Liver (tissue), 9 donors: ENCODE measurements around the gene ATAD1. TPM values are rescaled to one million over a fixed set of nuclear protein-coding genes. Genes with fewer than 3 reads are reported as not detected.

ENCODE experiments used
- DNase-seq: peaks from one replicate; pipeline ENCODE4 v3.0.0-alpha.2; 2017; ENCODE audit warnings: low spot score
- H3K27ac ChIP-seq, 2 donors: one replicate each; pipeline ENCODE4 v1.7.0; 2013; ENCODE audit warnings: inconsistent platforms in 2 of 2, low read length in 2 of 2, control low read depth in 1 of 2, low read depth in 1 of 2, mild to moderate bottlenecking in 1 of 2
- H3K27me3 ChIP-seq, 4 donors: one replicate each; pipeline versions ENCODE4 v1.6.1 to v1.7.0; 2013; ENCODE audit warnings: low read length in 3 of 4, inconsistent platforms in 1 of 4, mild to moderate bottlenecking in 1 of 4, moderate library complexity in 1 of 4; ENCODE audit not compliant: control insufficient read depth in 4 of 4, insufficient read depth in 4 of 4
- H3K36me3 ChIP-seq, 4 donors: one replicate each; pipeline versions ENCODE4 v1.6.1 to v1.7.0; 2013; ENCODE audit warnings: low read length in 3 of 4, mild to moderate bottlenecking in 3 of 4, low read depth in 1 of 4, moderate library complexity in 1 of 4; ENCODE audit not compliant: control insufficient read depth in 4 of 4, insufficient read depth in 3 of 4
- H3K4me1 ChIP-seq, 4 donors: one replicate each; pipeline versions ENCODE4 v1.6.1 to v1.7.0; 2013; ENCODE audit warnings: low read length in 3 of 4, mild to moderate bottlenecking in 3 of 4, moderate library complexity in 1 of 4; ENCODE audit not compliant: control insufficient read depth in 4 of 4, insufficient read depth in 4 of 4
- H3K4me3 ChIP-seq, 3 donors: one replicate each; pipeline versions ENCODE4 v1.6.1 to v1.7.0; 2013; ENCODE audit warnings: low read length in 3 of 3, control low read depth in 1 of 3, low read depth in 1 of 3, mild to moderate bottlenecking in 1 of 3
- H3K9ac ChIP-seq, 2 donors: one replicate each; pipeline ENCODE4 v1.7.0; 2013; ENCODE audit warnings: low read length in 2 of 2, mild to moderate bottlenecking in 2 of 2, moderate library complexity in 2 of 2, control low read depth in 1 of 2, low read depth in 1 of 2
- H3K9me3 ChIP-seq, 4 donors: one replicate each; pipeline versions ENCODE4 v1.6.1 to v1.7.0; 2013; ENCODE audit warnings: low read length in 3 of 4; ENCODE audit not compliant: control insufficient read depth in 4 of 4
- EGR1 ChIP-seq, 2 donors: IDR thresholded peaks; 2 replicates each; pipeline ENCODE4 v1.6.1; 2016 to 2018; ENCODE audit warnings: antibody characterized with exemption in 2 of 2, low read depth in 2 of 2
- FOXA1 ChIP-seq: IDR thresholded peaks from 2 replicates; pipeline ENCODE4 v1.6.1; 2016; ENCODE audit warnings: antibody characterized with exemption
- FOXA2 ChIP-seq: IDR thresholded peaks from 2 replicates; pipeline ENCODE4 v1.6.1; 2016; ENCODE audit warnings: antibody characterized with exemption
- GABPA ChIP-seq, 2 donors: IDR thresholded peaks in 1 of 2; conservative IDR thresholded peaks in 1 of 2; 2 replicates each; pipeline ENCODE4 v1.6.1; 2016; ENCODE audit warnings: antibody characterized with exemption in 2 of 2, mild to moderate bottlenecking in 1 of 2, moderate library complexity in 1 of 2
- HNF4A ChIP-seq, 2 donors: conservative IDR thresholded peaks; 2 replicates each; pipeline ENCODE4 v1.6.1; 2016; ENCODE audit warnings: antibody characterized with exemption in 2 of 2, mild to moderate bottlenecking in 2 of 2
- HNF4G ChIP-seq: IDR thresholded peaks from 2 replicates; pipeline ENCODE4 v1.6.1; 2016; ENCODE audit warnings: antibody characterized with exemption
- JUND ChIP-seq, 2 donors: IDR thresholded peaks; 2 replicates each; pipeline ENCODE4 v1.6.1; 2016; ENCODE audit warnings: antibody characterized with exemption in 2 of 2
- NR2F2 ChIP-seq: IDR thresholded peaks from 2 replicates; pipeline ENCODE4 v1.6.1; 2016; ENCODE audit warnings: antibody characterized with exemption
- RAD21 ChIP-seq, 2 donors: IDR thresholded peaks; 2 replicates each; pipeline ENCODE4 v1.6.1; 2016; ENCODE audit warnings: antibody characterized with exemption in 2 of 2, mild to moderate bottlenecking in 2 of 2
- RXRA ChIP-seq, 2 donors: IDR thresholded peaks; 2 replicates each; pipeline ENCODE4 v1.6.1; 2017 to 2018; ENCODE audit warnings: antibody characterized with exemption in 2 of 2, mild to moderate bottlenecking in 1 of 2
- TAF1 ChIP-seq: conservative IDR thresholded peaks from 2 replicates; pipeline ENCODE4 v1.6.1; 2016; ENCODE audit warnings: antibody characterized with exemption, mild to moderate bottlenecking
- YY1 ChIP-seq: IDR thresholded peaks from 2 replicates; pipeline ENCODE4 v1.6.1; 2016; ENCODE audit warnings: antibody characterized with exemption, mild to moderate bottlenecking
- WGBS: extraction: QIAGEN DNeasy Blood & Tissue Kit; methylation state at CpG from one replicate; pipeline ENCODE4 v1.1.7; 2013; 5-methylcytosine and 5-hydroxymethylcytosine counted together
- polyA plus RNA-seq, 2 donors: library from polyadenylated mRNA; stranded (reverse) in 1 of 2; unstranded in 1 of 2; fragments of 200-250 nt in 1 of 2; fragments of >200 nt in 1 of 2; fragmentation: Nextera tagmentation in 1 of 2; extraction: Ambion mirVana in 1 of 2; gene quantifications; one replicate each; pipeline versions ENCODE4 v1.2.1 to v1.2.3, GENCODE V29; 2013 to 2015
- total RNA-seq, 2 donors: library from RNA; depleted of rRNA; stranded (reverse); fragments of >200 nt; gene quantifications; one replicate each; pipeline ENCODE4 v1.2.3, GENCODE V29; 2014
- TF ChIP-seq, protein P1 (sequence below): IDR thresholded peaks from 2 replicates; pipeline ENCODE4 v1.6.1; 2016; ENCODE audit warnings: antibody characterized with exemption
- TF ChIP-seq, protein P2 (sequence below): IDR thresholded peaks from 2 replicates; pipeline ENCODE4 v1.6.1; 2016; ENCODE audit warnings: antibody characterized with exemption
- TF ChIP-seq, protein P3 (sequence below): fragments of 150-350 bp; IDR thresholded peaks from 2 replicates; pipeline ENCODE4 v1.5.1; 2017; ENCODE audit warnings: improper control_type of control experiment, low read depth, low read length; ENCODE audit not compliant: missing input control
- TF ChIP-seq, protein P4 (sequence below): IDR thresholded peaks from 2 replicates; pipeline ENCODE4 v1.6.1; 2016; ENCODE audit warnings: antibody characterized with exemption
- donor health status: healthy.
- donor health status: healthy.
- donor health status: healthy.
- donor health status: healthy.
- donor health status: healthy.

ATAD1 gene
- total and polyA plus RNA-seq, 4 donors: 12.6 to 33.4 (median 13.1) TPM

DNA sequence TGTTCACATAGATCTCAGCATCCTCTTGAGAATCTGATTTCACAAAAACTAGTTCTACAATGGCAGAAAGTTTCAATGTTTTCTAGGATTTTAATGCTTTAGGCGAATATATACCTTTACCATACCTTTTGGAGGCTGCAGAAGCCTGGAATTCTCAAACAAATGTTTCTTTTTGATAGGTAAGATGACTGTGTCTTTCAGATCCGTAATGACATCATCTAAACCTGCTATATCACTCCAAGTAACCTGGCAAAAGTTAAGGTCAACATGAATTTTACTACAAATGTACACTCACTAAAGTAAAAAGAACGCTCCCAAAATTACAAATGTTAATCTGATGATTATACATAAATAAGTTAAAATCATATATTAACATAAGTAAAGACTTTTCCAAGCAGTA lies 27.8 kb downstream of the ATAD1 start:
- H3K4me1 ChIP-seq: peaks cover 0 to 4% (median 1%) of the 10 kb centered on the region in 4 donors
- TF ChIP-seq, protein P1, sequence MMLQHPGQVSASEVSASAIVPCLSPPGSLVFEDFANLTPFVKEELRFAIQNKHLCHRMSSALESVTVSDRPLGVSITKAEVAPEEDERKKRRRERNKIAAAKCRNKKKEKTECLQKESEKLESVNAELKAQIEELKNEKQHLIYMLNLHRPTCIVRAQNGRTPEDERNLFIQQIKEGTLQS: no peak
- no peak for TF ChIP-seq NR2F2
- no peak for TF ChIP-seq FOXA1
- no peak for TF ChIP-seq TAF1
- TF ChIP-seq, protein P2, sequence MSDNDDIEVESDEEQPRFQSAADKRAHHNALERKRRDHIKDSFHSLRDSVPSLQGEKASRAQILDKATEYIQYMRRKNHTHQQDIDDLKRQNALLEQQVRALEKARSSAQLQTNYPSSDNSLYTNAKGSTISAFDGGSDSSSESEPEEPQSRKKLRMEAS: no peak
- no peak for TF ChIP-seq HNF4A (conservative IDR thresholded peaks at IDR 0.05)
- no peak for TF ChIP-seq YY1
- TF ChIP-seq JUND (IDR thresholded peaks at IDR 0.05): no peak
- TF ChIP-seq RXRA (IDR thresholded peaks at IDR 0.05): no peak
- TF ChIP-seq, protein P3, sequence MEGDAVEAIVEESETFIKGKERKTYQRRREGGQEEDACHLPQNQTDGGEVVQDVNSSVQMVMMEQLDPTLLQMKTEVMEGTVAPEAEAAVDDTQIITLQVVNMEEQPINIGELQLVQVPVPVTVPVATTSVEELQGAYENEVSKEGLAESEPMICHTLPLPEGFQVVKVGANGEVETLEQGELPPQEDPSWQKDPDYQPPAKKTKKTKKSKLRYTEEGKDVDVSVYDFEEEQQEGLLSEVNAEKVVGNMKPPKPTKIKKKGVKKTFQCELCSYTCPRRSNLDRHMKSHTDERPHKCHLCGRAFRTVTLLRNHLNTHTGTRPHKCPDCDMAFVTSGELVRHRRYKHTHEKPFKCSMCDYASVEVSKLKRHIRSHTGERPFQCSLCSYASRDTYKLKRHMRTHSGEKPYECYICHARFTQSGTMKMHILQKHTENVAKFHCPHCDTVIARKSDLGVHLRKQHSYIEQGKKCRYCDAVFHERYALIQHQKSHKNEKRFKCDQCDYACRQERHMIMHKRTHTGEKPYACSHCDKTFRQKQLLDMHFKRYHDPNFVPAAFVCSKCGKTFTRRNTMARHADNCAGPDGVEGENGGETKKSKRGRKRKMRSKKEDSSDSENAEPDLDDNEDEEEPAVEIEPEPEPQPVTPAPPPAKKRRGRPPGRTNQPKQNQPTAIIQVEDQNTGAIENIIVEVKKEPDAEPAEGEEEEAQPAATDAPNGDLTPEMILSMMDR: no peak
- H3K9me3 ChIP-seq: no peaks in the 10 kb centered on the region
- H3K27ac ChIP-seq: no peak overlapping the region
- H3K4me3 ChIP-seq: no peak overlapping the region
- no peak overlapping the region for H3K9ac ChIP-seq
- peaks cover 0 to 8% (median 4%) of the 10 kb centered on the region in 4 donors for H3K36me3 ChIP-seq
- DNase-seq: no peak
- 97% methylated on average over 3 of the region's 3 CpGs for WGBS
- H3K27me3 ChIP-seq: no peaks in the 10 kb centered on the region

DNA sequence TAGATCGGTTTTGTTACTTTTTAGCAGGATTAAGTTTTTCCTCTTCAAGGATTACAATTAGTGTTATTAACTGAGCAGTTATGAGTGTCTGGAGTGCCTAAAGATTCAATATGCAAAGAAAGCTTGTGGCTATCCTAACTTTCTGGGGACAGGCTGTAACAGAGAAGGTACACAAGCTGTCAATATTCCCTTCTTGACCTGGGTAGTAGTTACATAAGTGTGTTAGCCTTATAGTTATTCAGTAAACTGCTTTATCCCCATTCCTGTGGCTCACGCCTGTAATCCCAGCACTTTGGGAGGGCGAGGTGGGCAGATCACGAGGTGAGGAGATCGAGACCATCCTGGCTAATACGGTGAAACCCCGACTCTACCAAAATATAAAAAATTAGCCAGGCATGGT lies 31.6 kb downstream of the ATAD1 start:
- Histone ChIP-seq H3K27me3 (no peaks in the 10 kb centered on the region), H3K4me3 (no peak overlapping the region), H3K9ac (no peak overlapping the region), H3K36me3 (peaks cover 0 to 6% (median 3%) of the 10 kb centered on the region in 4 donors), H3K4me1 (peaks cover 0 to 4% (median 1%) of the 10 kb centered on the region in 4 donors), H3K9me3 (no peaks in the 10 kb centered on the region), H3K27ac (no peak overlapping the region)
- TF ChIP-seq, protein P3: no peak
- TF ChIP-seq RXRA (IDR thresholded peaks at IDR 0.05) (peak in 1 of 2 donors; percentile 7), HNF4A (conservative IDR thresholded peaks at IDR 0.05) (peak in 1 of 2 donors; percentile 19), FOXA2 (no peak), HNF4G (no peak), TAF1 (no peak)
- WGBS: 49% methylated on average over 7 of the region's 7 CpGs
- no peak for DNase-seq

DNA sequence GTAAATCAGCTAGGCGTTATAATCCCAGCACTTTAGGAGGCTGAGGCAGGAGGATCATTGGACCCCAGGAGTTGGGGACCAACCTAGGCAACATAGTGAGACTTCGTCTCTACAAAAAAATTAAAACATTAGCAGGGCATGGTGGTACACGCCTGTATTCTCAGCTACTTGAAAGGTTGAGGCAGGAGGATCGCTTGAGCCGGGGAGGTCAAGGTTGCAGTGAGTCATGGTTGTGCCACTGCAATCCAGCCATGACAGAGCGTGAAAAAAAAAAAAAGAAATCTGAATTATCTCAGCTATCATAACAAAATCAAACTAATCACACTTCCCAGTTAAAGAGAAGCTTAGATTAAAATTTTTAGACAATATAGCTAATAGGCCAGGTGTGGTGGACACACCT lies 35.3 kb downstream of the ATAD1 start:
- Histone ChIP-seq H3K9me3 (no peaks in the 10 kb centered on the region), H3K27me3 (no peaks in the 10 kb centered on the region), H3K4me1 (peaks cover 0 to 4% (median 1%) of the 10 kb centered on the region in 4 donors), H3K36me3 (peaks cover 0 to 4% (median 3%) of the 10 kb centered on the region in 4 donors), H3K4me3 (no peak overlapping the region), H3K9ac (no peak overlapping the region), H3K27ac (no peak overlapping the region)
- 95% methylated on average over 6 of the region's 6 CpGs for WGBS
- DNase-seq: no peak
- TF ChIP-seq HNF4G: no peak
- TF ChIP-seq, protein P1: no peak
- TF ChIP-seq JUND (IDR thresholded peaks at IDR 0.05): no peak
- no peak for TF ChIP-seq GABPA (IDR thresholded peaks at IDR 0.05 in 1 of 2, conservative IDR thresholded peaks at IDR 0.05 in 1 of 2)
- TF ChIP-seq RAD21 (IDR thresholded peaks at IDR 0.05): no peak
- no peak for TF ChIP-seq FOXA1
- TF ChIP-seq, protein P4, sequence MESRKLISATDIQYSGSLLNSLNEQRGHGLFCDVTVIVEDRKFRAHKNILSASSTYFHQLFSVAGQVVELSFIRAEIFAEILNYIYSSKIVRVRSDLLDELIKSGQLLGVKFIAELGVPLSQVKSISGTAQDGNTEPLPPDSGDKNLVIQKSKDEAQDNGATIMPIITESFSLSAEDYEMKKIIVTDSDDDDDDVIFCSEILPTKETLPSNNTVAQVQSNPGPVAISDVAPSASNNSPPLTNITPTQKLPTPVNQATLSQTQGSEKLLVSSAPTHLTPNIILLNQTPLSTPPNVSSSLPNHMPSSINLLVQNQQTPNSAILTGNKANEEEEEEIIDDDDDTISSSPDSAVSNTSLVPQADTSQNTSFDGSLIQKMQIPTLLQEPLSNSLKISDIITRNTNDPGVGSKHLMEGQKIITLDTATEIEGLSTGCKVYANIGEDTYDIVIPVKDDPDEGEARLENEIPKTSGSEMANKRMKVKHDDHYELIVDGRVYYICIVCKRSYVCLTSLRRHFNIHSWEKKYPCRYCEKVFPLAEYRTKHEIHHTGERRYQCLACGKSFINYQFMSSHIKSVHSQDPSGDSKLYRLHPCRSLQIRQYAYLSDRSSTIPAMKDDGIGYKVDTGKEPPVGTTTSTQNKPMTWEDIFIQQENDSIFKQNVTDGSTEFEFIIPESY: no peak
- TF ChIP-seq, protein P2: no peak
- TF ChIP-seq, protein P3: no peak
- no peak for TF ChIP-seq FOXA2
- TF ChIP-seq YY1: no peak
- no peak for TF ChIP-seq EGR1 (IDR thresholded peaks at IDR 0.05; ENCODE audit: low read depth in 2 of 2)
- TF ChIP-seq RXRA (IDR thresholded peaks at IDR 0.05): no peak
